Measurements from ENCODE around the gene ACTR2. TPM values are rescaled to one million over a fixed set of nuclear protein-coding genes. Genes with fewer than 3 reads are reported as not detected.

Gene ACTR2
- total RNA-seq, 1 experiment from 2014 or later: 228 TPM

GRCh38 chr2:65198737-65199136, 28.9 kb upstream of the ACTR2 start:
- H3K27ac ChIP-seq (ENCODE audit: low read length): no peak overlapping the region
- no peaks in the 10 kb centered on the region for H3K9me3 ChIP-seq (ENCODE audit: low read length)
- no peaks in the 10 kb centered on the region for H4K20me1 ChIP-seq (ENCODE audit: insufficient read depth, low read depth, low read length)
- H3K27me3 ChIP-seq (ENCODE audit: low read length): 0 out of 2 replicates have a peak, but pooled peaks cover 4% of the 10 kb centered on the region
- no peak overlapping the region for H3K4me3 ChIP-seq (ENCODE audit: low read length)
- H3K4me2 ChIP-seq (ENCODE audit: low read depth, low read length, poor library complexity, severe bottlenecking): no peak overlapping the region
- no peaks in the 10 kb centered on the region for H3K79me2 ChIP-seq (ENCODE audit: low read length)
- H3K9ac ChIP-seq (ENCODE audit: low read length): no peak overlapping the region
- no peaks in the 10 kb centered on the region for H3K9me2 ChIP-seq (replicated peaks; ENCODE audit: insufficient read depth, low read length)
- DNase-seq: no peak
- H3K36me3 ChIP-seq (ENCODE audit: insufficient read depth, low read length): no peaks in the 10 kb centered on the region
- H2AFZ ChIP-seq (ENCODE audit: low read length): no peak overlapping the region
- H3K4me1 ChIP-seq (ENCODE audit: low read length): peaks cover 4% of the 10 kb centered on the region

GRCh38 chr2:65199166-65199565, 28.5 kb upstream of the ACTR2 start:
- H3K27me3 ChIP-seq (ENCODE audit: low read length): 0 out of 2 replicates have a peak, but pooled peaks cover 4% of the 10 kb centered on the region
- no peak overlapping the region for H3K27ac ChIP-seq (ENCODE audit: low read length)
- no peaks in the 10 kb centered on the region for H3K9me3 ChIP-seq (ENCODE audit: low read length)
- no peaks in the 10 kb centered on the region for H3K4me1 ChIP-seq (ENCODE audit: low read length)
- H3K4me3 ChIP-seq (ENCODE audit: low read length): no peak overlapping the region
- H3K9ac ChIP-seq (ENCODE audit: low read length): no peak overlapping the region
- H3K4me2 ChIP-seq (ENCODE audit: low read depth, low read length, poor library complexity, severe bottlenecking): no peak overlapping the region
- no peaks in the 10 kb centered on the region for H3K79me2 ChIP-seq (ENCODE audit: low read length)
- no peak for DNase-seq
- H3K36me3 ChIP-seq (ENCODE audit: insufficient read depth, low read length): no peaks in the 10 kb centered on the region
- no peak overlapping the region for H2AFZ ChIP-seq (ENCODE audit: low read length)
- H3K9me2 ChIP-seq (replicated peaks; ENCODE audit: insufficient read depth, low read length): no peaks in the 10 kb centered on the region
- no peaks in the 10 kb centered on the region for H4K20me1 ChIP-seq (ENCODE audit: insufficient read depth, low read depth, low read length)

- H4K20me1 ChIP-seq (ENCODE audit: insufficient read depth, low read depth, low read length): no peaks in the 10 kb centered on the region
- no peaks in the 10 kb centered on the region for H3K9me2 ChIP-seq (replicated peaks; ENCODE audit: insufficient read depth, low read length)
- H3K4me1 ChIP-seq (ENCODE audit: low read length): no peaks in the 10 kb centered on the region
- no peak overlapping the region for H3K9ac ChIP-seq (ENCODE audit: low read length)
- H3K36me3 ChIP-seq (ENCODE audit: insufficient read depth, low read length): no peaks in the 10 kb centered on the region
- no peaks in the 10 kb centered on the region for H3K9me3 ChIP-seq (ENCODE audit: low read length)
- H3K27me3 ChIP-seq (ENCODE audit: low read length): 0 out of 2 replicates have a peak, but pooled peaks cover 4% of the 10 kb centered on the region
- no peak for DNase-seq
- H3K27ac ChIP-seq (ENCODE audit: low read length): no peak overlapping the region
- no peak overlapping the region for H2AFZ ChIP-seq (ENCODE audit: low read length)
- no peak overlapping the region for H3K4me2 ChIP-seq (ENCODE audit: low read depth, low read length, poor library complexity, severe bottlenecking)
- no peaks in the 10 kb centered on the region for H3K79me2 ChIP-seq (ENCODE audit: low read length)
- H3K4me3 ChIP-seq (ENCODE audit: low read length): no peak overlapping the region
Measured at GRCh38 chr2:65199891-65200290, 27.7 kb upstream of the ACTR2 start.

- H3K9me3 ChIP-seq (ENCODE audit: low read length): no peaks in the 10 kb centered on the region
- DNase-seq: no peak
- no peak overlapping the region for H2AFZ ChIP-seq (ENCODE audit: low read length)
- H3K4me1 ChIP-seq (ENCODE audit: low read length): peaks cover 14% of the 10 kb centered on the region
- H3K4me3 ChIP-seq (ENCODE audit: low read length): no peak overlapping the region
- no peak overlapping the region for H3K27ac ChIP-seq (ENCODE audit: low read length)
- no peaks in the 10 kb centered on the region for H3K27me3 ChIP-seq (ENCODE audit: low read length)
- H4K20me1 ChIP-seq (ENCODE audit: insufficient read depth, low read depth, low read length): no peaks in the 10 kb centered on the region
- H3K79me2 ChIP-seq (ENCODE audit: low read length): no peaks in the 10 kb centered on the region
- no peaks in the 10 kb centered on the region for H3K36me3 ChIP-seq (ENCODE audit: insufficient read depth, low read length)
- no peaks in the 10 kb centered on the region for H3K9me2 ChIP-seq (replicated peaks; ENCODE audit: insufficient read depth, low read length)
- no peak overlapping the region for H3K4me2 ChIP-seq (ENCODE audit: low read depth, low read length, poor library complexity, severe bottlenecking)
- H3K9ac ChIP-seq (ENCODE audit: low read length): no peak overlapping the region
Measured at GRCh38 chr2:65204461-65205210, 23.0 kb upstream of the ACTR2 start.

- Histone ChIP-seq H3K9me3 (ENCODE audit: low read length) (no peaks in the 10 kb centered on the region), H2AFZ (ENCODE audit: low read length) (no peak overlapping the region), H3K4me1 (ENCODE audit: low read length) (peaks cover 14% of the 10 kb centered on the region), H3K27me3 (ENCODE audit: low read length) (no peaks in the 10 kb centered on the region), H4K20me1 (ENCODE audit: insufficient read depth, low read depth, low read length) (no peaks in the 10 kb centered on the region), H3K79me2 (ENCODE audit: low read length) (no peaks in the 10 kb centered on the region), H3K4me2 (ENCODE audit: low read depth, low read length, poor library complexity, severe bottlenecking) (no peak overlapping the region), H3K9me2 (replicated peaks; ENCODE audit: insufficient read depth, low read length) (no peaks in the 10 kb centered on the region), H3K27ac (ENCODE audit: low read length) (no peak overlapping the region), H3K4me3 (ENCODE audit: low read length) (no peak overlapping the region), H3K9ac (ENCODE audit: low read length) (no peak overlapping the region), H3K36me3 (ENCODE audit: insufficient read depth, low read length) (no peaks in the 10 kb centered on the region)
- no peak for DNase-seq
Measured at GRCh38 chr2:65212115-65212514, 15.5 kb upstream of the ACTR2 start.

GRCh38 chr2:65212619-65213018, 15.0 kb upstream of the ACTR2 start:
- Histone ChIP-seq H4K20me1 (ENCODE audit: insufficient read depth, low read depth, low read length) (peaks cover 3% of the 10 kb centered on the region; the same call in 1 of the 2 replicates), H2AFZ (ENCODE audit: low read length) (no peak overlapping the region), H3K4me3 (ENCODE audit: low read length) (no peak overlapping the region), H3K9me2 (replicated peaks; ENCODE audit: insufficient read depth, low read length) (no peaks in the 10 kb centered on the region), H3K27ac (ENCODE audit: low read length) (no peak overlapping the region), H3K79me2 (ENCODE audit: low read length) (no peaks in the 10 kb centered on the region), H3K9ac (ENCODE audit: low read length) (no peak overlapping the region), H3K4me2 (ENCODE audit: low read depth, low read length, poor library complexity, severe bottlenecking) (no peak overlapping the region), H3K27me3 (ENCODE audit: low read length) (no peaks in the 10 kb centered on the region), H3K9me3 (ENCODE audit: low read length) (no peaks in the 10 kb centered on the region), H3K36me3 (ENCODE audit: insufficient read depth, low read length) (no peaks in the 10 kb centered on the region), H3K4me1 (ENCODE audit: low read length) (peaks cover 11% of the 10 kb centered on the region)
- DNase-seq: no peak

- no peaks in the 10 kb centered on the region for H3K9me2 ChIP-seq (replicated peaks; ENCODE audit: insufficient read depth, low read length)
- no peak overlapping the region for H2AFZ ChIP-seq (ENCODE audit: low read length)
- H3K27me3 ChIP-seq (ENCODE audit: low read length): no peaks in the 10 kb centered on the region
- H3K4me1 ChIP-seq (ENCODE audit: low read length): peaks cover 7% of the 10 kb centered on the region
- H3K9ac ChIP-seq (ENCODE audit: low read length): no peak overlapping the region
- no peaks in the 10 kb centered on the region for H3K36me3 ChIP-seq (ENCODE audit: insufficient read depth, low read length)
- DNase-seq: no peak
- no peaks in the 10 kb centered on the region for H3K9me3 ChIP-seq (ENCODE audit: low read length)
- no peaks in the 10 kb centered on the region for H3K79me2 ChIP-seq (ENCODE audit: low read length)
- H4K20me1 ChIP-seq (ENCODE audit: insufficient read depth, low read depth, low read length): peaks cover 3% of the 10 kb centered on the region; the same call in 1 of the 2 replicates
- H3K27ac ChIP-seq (ENCODE audit: low read length): no peak overlapping the region
- no peak overlapping the region for H3K4me2 ChIP-seq (ENCODE audit: low read depth, low read length, poor library complexity, severe bottlenecking)
- no peak overlapping the region for H3K4me3 ChIP-seq (ENCODE audit: low read length)
Measured at GRCh38 chr2:65213035-65213434, 14.6 kb upstream of the ACTR2 start.

GRCh38 chr2:65214361-65214760, 13.3 kb upstream of the ACTR2 start:
- Histone ChIP-seq H3K9ac (ENCODE audit: low read length) (no peak overlapping the region), H3K4me3 (ENCODE audit: low read length) (no peak overlapping the region), H3K4me1 (ENCODE audit: low read length) (no peaks in the 10 kb centered on the region), H2AFZ (ENCODE audit: low read length) (no peak overlapping the region), H3K4me2 (ENCODE audit: low read depth, low read length, poor library complexity, severe bottlenecking) (no peak overlapping the region), H4K20me1 (ENCODE audit: insufficient read depth, low read depth, low read length) (peaks cover 3% of the 10 kb centered on the region; the same call in 1 of the 2 replicates), H3K9me3 (ENCODE audit: low read length) (no peaks in the 10 kb centered on the region), H3K36me3 (ENCODE audit: insufficient read depth, low read length) (no peaks in the 10 kb centered on the region), H3K27ac (ENCODE audit: low read length) (no peak overlapping the region), H3K79me2 (ENCODE audit: low read length) (no peaks in the 10 kb centered on the region), H3K27me3 (ENCODE audit: low read length) (no peaks in the 10 kb centered on the region), H3K9me2 (replicated peaks; ENCODE audit: insufficient read depth, low read length) (no peaks in the 10 kb centered on the region)
- DNase-seq: no peak

Measured in Karpas-422 (cell line).